NCI-H226 (cell line): ENCODE results near the gene TNS1.

Experiments used
- DNase-seq: peaks from one replicate; pipeline ENCODE4 v3.0.0-alpha.2; 2015

The TNS1 gene

DNA sequence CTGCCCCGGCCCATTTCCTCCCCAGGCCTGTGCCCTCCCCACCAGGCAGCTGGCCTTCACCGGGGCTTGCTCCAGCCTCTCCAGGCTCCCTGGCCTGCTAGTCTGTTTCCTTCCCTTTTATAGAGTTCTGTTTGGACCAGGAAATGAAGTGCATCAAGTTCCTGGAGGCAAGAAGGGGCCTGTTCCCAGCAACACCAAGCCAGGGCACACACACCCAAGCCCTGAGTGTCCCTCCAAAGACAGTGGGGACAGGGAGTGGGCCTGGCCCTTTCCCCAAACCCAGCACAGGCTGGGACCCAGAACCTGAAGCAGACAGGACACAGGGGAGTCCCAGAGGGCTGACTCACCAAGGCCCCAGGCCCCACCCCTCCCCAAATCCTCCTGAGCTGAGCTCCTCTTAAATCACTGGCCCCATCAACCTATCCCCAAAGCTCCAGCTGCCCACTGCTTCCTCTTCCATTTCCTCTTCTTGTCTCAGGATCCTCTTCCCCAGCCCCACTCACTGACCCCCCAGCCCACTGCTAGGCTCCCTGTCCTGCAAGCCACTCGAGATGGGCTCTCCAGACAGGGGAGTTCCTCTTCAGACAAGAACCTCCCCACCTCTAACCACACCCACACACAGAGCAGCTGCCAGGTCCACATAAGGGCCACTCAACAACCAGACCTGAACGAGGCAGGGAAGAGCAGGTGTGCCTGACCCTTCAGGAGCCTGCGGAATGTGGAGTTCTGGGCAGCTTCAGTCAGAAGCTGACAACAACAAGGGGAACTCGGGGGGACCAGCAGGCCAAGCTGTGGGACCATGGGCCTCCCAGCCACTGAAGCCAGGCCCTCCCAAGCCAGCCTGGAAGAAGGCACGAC lies 74.2 kb downstream of the TNS1 start:
- DNase-seq = no peak

DNA sequence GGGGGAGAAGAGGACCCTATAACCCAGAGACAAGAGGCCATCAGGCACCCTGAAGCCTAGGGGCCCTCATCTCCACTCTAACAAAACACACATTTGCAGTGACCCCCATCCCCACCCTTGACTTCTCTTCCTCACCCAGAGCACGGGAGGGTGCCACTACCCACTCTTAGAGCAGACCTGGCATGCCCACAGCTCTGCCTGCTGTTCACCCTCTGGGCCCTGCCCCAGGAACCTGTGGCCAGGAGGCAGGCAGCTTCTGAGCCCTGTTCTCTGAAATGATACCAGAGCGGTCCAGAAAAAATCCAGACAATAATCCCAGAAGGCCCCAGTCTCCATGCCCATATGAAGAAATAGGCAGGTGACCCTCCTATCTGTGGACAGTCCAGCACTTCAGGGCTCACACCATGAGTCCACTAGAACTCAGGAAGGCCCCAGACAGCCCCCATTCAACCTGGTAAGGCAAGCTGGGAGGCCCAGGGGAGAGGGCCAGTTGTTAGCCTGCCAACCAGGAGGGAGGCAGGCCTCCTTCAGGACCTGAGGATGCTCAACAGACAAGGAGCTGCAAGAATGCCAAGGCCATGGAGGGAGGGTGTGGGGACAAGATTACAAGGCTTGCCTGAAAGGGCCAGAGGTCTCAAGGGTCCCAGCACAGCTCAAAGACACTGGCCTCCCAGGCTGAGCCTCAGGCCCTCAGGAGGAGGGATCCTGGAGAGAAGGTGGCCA lies 75.0 kb downstream of the TNS1 start:
- no peak for DNase-seq

DNA sequence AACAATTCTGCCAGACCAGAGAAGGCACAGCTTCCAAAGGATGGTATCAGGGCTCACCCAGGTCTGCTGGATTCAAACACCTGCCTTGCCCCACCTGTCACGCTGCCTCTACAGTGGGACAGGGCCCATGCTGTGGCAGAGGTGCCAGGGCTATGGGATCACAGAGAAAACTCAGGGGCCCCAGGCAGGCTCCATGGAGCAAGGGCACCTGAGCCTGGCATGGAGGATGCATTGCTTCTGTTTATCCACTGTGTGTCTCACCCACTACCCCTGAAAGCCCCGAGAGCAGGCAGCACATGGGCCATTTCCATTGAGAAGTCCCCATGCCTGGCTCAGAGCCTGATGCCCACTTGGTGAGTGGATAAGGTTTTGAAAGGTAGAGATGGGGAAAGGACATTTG lies 76.0 kb downstream of the TNS1 start:
- no peak for DNase-seq

DNA sequence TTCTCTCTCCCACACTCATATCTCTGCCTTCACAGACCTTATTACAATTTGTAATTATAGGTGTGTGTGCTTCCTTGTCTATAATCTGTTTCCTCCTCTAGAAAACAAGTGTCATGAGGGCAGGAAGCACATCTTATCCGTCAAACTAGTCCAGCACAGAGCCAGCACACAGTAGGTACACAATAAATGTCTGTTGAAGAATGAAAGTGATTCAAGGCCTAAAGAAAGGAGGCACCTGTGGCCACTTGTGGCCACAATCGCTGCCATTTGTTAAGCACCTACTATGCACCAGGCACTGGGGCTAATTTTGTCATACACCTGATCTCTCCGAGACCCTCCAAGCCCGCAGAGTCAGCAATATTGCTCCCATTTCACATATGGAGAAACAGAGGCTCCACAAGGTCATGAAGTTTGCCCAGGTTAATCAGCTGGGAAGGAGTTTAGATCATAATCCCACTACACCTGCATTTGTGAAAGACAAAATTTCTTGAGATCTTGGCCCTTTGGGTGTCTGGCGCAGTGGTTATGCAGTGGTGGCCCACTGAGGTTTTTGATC lies 78.4 kb downstream of the TNS1 start:
- DNase-seq = no peak

DNA sequence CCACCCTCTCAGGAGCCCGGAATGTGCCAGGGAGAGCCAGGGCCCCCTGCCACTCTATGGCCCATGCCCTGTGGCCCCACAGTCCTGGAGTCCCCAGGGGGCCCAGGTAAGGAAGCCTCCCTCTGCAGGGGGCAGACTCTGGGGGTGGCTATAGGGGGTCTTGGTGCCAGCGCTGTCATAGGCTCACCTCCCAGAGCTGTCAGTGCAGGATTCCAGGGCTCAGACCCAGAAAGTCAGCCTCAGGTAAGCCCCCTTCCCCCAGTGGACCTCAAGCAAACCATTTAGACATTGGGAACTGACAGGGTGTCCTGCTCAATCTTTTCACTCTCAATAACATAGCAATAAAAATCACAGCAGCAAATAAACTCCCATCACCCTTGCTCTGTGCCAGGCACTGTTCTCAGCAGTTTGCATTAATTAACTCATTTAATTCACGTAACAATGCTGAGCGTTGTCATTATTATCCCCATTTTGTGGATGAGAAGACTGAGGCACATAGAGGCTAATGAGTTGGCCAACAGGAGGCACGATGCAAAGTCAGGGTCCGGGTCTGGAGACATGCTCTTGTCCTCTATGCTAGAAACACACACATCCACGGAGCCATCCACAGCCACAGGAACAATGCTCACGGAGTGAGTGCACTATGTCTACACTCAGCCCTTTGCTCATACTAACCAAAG lies 79.6 kb downstream of the TNS1 start:
- no peak for DNase-seq

DNA sequence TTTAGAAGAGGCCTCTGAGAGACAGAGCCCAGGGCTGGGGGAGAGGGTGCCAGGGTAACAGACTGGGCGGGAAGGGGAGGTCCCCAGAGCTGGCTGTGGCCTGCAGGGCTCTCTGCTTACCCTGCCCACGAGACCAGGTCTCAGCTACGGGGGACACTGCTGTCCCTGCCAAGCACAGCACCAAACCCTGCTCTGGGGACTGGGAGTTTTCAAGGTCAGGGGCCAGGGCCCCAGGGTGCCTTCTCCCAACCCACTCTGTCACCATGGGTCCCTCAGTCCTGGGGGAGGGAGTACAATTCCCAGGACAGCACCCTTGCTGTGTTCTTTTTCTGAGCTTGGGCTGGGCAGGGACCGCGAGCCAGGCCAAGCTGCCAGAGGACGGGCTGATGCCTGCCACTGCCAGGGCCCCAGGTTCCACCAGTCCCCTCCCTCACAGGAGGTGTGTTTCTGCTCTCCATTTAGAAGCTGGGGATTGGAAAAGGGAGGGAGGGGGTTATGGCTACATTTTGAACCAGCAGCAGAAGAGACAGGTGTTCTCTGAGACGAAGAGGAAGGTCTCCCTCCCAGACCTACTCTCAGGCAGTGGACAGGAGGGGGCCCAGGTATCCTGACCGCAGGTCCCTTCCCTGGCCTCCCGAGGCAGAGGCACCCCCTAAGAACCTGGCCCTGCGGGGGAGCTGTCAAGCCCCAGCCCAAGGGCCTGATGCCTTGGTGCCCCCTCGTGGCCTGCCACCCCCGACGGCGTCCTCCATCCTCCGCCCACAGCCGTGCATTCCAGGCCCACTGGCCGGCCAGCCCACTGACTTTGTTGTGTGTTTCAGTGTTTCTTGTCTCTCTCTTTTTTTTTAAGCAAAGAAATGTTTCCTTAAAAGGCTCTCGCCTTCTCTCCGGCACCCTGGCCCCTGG lies 80.4 kb downstream of the TNS1 start:
- no peak for DNase-seq

DNA sequence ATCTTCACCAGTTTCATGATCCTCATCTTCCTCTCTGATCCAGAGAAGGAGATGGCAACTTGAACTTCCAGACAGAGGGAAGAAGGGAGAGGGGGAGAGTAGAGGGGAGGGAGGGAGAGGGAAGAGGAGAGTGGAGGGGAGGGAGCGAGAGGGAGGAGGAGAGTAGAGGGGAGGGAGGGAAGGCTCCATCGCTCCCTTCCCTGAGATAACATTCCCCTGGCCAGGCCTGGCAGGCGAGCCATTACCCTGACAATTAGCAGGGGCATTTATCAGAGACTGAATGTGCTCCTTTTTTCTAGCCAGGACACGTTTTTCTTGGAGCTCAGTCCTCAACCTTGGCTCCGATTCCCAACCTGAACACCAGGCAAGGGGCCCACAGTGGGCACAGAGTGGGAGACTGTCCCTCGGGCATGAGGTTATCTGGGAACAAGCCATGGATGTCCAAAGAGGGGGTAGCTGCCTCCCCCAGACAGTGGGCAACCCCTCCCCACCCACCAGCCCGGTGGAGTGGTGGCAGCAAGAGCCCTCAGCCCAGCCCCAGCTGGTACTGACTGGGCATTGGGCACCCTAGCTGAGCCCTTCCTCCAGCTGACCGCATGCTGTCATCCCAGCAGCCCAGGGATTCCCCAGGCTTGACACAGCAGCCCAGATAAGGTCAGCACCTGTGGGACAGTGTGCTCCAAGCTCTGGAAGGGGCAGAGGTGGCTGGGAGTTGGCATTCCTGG lies 81.8 kb downstream of the TNS1 start:
- DNase-seq = no peak

DNA sequence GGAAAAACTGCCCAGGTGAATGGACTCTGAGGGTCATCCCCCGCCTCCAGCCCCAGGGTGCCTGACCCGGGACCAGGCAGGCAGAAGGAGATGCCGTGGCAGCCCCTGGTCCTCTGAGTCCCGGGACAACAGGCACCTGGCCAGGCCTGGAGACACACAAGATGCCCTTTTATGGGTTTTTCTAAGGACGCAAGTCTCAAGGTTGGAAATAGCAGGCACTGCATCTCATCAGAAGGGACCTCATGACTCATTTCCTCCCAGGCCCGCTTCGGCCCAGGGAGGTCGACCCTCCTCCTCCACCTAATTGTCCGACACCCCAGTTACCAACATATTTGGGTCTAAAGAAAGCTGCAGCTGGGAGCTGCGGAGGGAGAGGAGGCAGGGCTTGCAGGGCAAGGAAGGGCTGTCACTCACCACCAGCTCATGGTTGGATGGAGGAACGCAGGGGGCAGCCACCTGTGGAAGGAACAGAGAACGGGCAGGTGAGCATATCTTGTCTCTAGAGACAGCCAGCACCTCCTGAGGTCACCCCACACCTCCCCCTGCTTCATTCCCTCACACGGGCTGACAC lies 82.9 kb downstream of the TNS1 start:
- no peak for DNase-seq

DNA sequence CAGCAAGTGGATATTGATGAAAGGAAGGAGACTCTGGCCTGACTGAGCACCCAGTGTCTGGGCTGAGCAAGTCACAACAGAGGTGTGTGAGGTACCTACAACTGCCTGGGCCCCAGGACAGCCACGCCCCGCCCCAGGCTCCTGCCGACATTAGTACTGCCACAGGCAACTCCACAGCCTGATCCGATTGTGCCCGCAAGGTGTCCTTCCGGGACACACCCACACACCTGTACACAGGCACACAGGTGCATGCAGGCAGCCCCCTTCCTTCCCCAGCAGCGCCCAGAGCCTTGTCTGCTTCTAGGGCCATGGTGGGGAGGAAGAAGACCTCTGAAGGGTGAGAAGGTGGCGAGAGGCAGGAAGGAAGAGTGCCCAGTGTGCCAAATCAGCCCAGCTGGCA lies 83.6 kb downstream of the TNS1 start:
- DNase-seq = no peak

DNA sequence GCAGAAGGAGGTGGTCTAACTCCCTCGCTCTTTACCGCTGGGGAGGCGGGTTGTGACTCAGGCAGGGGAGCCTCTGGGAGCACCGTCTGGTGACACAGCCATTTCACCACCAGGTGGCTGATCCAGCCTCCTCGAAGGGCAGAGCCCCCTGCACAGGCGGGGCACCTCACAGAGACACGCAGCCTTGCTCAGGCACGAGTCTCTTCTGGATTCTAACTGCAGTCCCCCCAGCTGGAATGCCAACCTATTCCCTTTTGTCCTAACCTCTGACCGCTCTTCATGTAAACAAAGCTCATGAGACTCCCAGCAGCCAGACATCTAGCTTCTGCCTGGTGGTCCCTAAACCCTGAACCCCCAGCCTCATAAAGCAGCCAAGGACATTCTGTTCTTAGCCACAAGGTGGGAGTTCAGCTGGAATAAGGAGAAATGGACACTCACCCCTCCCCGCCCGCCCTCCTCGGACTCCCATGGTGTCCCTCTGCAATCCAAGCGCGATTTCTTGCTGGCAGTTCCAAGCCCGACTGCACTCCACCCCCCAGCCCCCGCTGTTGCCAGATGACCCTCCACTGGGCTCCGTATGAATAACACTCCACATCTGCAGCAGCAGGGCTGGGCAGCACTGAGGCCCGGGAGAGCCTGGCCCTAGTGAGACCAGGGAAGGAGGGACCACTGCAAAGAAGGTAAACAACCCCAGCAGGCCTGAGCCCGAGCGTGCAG lies 84.3 kb downstream of the TNS1 start:
- no peak for DNase-seq

DNA sequence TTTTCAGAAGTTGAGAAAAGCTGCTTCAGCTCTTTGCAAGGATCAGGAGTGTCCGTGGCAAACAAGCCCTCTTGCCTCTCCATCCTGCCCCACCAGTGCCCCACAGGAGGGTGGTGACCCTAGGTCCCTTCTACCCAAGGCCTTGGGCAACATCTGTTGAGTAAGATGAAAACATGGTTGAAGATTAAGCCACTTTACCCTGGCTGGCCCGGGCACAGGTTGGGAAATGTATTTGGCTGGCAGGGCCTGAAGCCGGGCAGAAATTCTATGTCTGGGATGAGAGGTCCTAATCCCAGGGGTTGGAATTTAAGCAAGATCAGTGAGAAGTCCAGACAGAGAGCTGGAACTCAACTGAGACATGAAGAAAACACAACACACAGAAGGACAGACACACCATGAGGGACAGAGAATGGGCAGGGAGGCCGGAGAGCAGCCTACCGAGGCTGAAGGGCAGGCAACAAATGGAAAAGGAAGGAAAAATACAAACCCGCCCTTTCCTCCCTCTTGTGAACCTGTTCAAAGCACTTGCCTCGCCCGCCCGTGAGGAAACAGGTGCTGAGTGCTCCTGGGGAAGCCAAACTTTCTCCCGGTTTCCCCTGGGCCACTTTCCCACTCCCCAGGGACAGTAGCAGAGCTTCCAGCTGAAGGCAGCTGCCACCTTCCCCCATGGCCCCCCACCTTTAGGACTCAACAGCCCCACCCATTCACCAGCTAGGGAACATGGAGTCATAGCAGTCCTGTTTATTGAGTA lies 86.1 kb downstream of the TNS1 start:
- no peak for DNase-seq

DNA sequence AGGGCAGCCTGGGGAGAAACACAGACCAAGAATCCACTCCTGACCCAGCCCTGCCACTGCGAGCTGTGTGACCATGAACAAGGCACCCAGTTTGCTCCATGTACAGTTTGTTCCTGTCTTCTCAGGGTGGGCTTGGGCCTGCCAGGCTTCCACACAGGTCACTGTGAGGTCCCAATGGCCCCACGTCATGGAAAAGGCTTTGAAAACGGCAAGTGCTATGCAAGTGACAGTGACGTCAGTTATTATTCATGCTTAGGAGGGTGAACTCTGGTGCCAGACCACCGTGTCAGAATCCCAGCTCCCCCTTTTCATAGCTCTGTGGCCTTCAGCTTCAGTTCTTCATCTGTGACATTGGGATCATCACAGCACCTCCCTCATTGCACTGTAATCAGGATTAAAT lies 87.1 kb downstream of the TNS1 start:
- no peak for DNase-seq

DNA sequence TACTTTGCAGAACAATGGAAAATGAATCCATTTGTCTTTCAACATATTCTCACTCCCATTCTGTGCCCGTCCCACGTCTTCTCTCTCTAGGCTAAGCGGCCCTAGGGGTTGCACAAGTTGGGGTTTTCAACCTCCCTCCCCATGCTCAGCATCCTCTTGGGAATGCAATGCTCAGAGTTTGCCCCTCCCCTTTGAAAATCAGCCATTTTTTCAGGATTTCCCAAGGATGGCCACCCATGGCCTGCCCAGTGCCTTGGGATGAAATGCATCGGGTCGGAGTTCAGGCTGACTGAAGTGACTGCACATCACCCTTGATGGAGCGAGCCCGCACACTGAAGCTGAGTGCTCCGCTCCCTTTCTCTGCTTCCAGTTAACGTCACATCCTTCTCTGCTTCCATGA lies 87.9 kb downstream of the TNS1 start:
- DNase-seq = no peak

DNA sequence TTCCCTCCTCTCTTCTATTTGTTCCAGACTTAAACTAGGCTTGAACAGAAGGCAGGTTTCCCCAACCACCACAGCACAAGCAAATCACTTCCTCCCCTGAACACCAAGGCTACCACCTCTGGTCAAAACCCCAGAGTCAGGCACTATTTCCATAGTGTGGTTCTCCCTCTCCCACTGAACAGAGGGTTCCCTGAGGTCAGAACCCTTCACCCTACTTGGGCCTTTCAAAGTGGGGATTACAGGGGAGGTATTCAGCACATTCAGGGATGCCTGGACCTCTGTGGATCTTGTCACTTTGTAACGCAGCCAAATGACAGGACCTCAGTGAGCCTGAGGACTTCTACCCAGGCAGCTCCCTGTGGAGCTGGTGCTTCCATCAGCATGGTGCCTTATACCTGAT lies 88.7 kb downstream of the TNS1 start:
- no peak for DNase-seq

DNA sequence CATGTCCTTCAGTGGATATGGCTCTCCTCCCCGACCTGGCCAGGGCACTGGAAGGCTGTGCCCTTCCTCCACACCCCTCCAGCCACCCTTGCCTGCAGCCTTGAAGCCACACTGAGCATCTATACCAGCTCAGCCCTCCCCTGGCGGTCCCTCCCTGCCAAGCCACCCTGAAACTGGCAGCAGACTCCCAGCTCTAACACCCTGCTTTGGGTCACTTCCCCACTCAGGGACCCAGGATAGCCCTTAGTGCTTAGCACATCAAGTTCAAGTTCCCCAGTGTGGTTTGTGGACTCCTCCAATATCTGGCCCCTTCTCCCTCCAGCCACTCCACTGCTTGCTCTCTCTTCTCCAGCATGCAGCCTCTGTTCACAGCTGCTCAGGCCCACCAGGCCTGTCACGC lies 89.4 kb downstream of the TNS1 start:
- DNase-seq = no peak

DNA sequence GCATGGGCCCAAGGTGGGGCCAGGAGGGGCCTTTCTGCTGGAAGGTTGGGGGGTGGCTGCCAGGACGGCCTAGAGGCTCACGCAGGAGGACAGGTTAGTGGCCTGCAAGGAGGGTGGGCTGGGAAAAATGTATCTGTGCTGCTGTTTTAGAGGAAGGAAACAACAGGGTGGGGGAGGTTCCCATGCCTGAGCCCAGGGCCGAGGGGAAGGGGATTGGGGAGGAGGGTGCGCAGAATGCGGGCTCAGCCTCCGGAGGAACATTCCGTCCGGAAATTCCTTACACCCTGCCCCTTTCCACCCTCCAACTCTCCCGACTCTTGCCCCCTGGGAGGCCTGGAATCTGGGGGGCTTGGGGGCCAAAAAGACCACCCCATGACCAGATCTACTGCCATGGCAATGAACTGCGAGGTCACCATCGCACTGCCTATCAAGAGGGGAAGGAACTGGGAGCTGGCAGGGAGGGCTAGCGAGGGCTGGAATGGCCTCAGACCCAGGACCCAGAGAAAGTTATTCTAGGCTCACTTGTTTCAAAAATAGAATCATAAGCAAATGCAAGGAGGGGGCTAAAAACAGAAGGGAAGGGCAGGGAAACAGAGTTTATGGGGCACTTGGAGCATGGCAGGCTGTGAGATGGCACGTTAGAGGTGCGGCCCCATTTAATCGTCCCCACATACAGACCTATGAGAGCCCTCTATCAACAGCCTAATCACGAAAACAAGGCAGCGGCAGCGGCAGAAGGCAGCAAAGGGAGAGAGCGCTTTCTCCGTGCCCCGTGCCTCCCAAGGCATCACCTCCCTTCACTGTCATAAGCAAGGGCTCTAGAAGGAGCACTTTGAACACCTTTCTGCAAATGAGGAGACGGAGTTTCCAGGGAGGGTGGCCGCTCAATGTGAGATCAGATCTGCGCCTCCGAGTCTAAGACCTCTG lies 90.4 kb downstream of the TNS1 start:
- no peak for DNase-seq

DNA sequence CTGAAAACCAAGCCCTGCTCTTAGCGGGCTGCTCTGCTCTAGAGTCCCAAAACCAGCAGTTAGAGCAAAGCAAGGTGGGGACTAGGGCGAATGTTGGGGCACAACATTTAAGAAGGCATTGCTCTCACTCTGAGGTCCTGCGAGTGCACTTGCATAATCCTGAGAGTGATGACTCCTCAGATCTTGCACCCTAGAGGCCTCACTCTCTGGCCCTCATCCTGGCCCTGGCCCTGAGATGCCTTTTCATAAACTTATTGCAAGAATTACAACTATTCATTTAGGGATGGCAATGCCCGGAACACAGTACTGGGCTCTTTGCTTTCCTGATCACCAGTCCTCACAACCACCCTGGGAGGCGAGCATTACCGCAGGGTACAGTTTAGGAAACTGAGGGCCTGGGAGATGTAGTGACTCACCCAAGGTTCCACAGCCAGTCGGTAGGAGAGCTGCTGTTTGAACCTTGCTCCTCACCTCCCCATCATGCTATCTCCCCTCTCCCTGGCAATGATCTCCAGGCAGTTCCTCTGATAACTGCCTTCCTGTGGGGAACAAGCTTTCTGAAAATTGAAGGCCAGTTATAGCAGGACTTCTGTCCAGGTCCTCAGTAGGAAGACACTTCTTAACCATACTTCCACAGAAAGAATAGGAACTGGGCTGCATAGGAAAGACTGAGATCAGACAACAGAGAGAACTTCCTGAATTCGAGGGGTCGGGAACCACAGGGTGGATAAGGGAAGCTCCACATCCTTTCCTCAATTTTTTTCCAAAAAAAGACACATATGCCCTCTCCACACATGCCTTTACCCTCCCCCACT lies 91.3 kb downstream of the TNS1 start:
- no peak for DNase-seq

DNA sequence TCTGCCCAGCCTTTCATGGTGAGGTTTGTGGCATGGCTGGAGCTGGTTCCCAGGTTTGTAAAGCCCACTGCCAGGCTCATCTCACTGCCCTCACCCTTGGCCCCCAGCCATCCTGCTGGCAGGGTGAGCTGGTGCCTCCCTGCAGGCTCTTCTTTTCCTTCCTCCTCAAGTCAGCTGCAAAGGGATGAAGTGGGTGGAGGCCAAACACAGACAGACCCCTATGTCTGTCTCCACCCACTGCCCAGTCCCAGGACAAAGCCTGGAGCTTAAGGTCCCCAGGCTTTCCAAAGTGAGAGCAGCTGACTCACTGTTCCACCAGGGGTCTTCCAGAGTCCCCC lies 92.0 kb downstream of the TNS1 start:
- DNase-seq = no peak
